ENCODE data around the gene SHTN1. TPM values are rescaled to one million over a fixed set of nuclear protein-coding genes. Genes with fewer than 3 reads are reported as not detected.

The SHTN1 gene
- total and polyA plus RNA-seq, 2 donors (not counting 1 experiment from before 2014, with no cell fraction given): 0.33 to 1.6 TPM

DNA sequence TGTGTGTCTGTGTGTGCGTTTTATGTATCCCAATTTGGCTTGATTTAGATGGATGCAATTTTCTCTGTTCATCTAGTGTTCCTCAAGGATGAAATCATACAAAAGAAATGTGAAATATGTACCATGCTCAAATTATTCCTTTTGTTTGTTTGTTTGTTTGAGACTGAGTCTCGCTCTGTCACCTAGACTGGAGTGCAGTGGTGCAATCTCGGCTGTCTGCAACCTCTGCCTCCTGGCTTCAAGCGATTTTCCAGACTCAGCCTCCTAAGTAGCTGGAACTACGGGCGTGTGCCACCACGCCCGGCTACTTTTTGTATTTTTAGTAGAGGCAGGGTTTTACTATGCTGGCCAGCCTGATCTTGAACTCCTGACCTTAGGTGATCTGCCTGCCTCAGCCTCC, 11.3 kb upstream of the SHTN1 start:
- Histone ChIP-seq H3K27ac (ENCODE audit: insufficient read depth, low read length) (no peak overlapping the region), H3K4me1 (ENCODE audit: control insufficient read depth, extremely low read depth, insufficient read depth, low read length) (no peaks in the 10 kb centered on the region), H3K9ac (ENCODE audit: insufficient read depth, low read length) (no peak overlapping the region), H3K9me3 (ENCODE audit: control insufficient read depth, insufficient read depth, low read depth, low read length) (no peaks in the 10 kb centered on the region), H3K27me3 (ENCODE audit: control insufficient read depth, insufficient read depth, low read length) (no peaks in the 10 kb centered on the region), H3K79me2 (ENCODE audit: control insufficient read depth, insufficient read depth, low read length) (no peaks in the 10 kb centered on the region), H4K20me1 (ENCODE audit: control insufficient read depth, extremely low read depth, insufficient read depth, low read length) (no peaks in the 10 kb centered on the region), H2AFZ (ENCODE audit: low read length) (no peak overlapping the region), H3K36me3 (ENCODE audit: control insufficient read depth, insufficient read depth, low read length) (no peaks in the 10 kb centered on the region), H3K4me2 (ENCODE audit: extremely low read depth, insufficient read depth, low read length) (no peak overlapping the region), H3K4me3 (replicated peaks in 1 of 4; ENCODE audit: control extremely low read depth in 1 of 4, insufficient read depth in 1 of 4, low read depth in 3 of 4, low read length in 4 of 4) (no peak overlapping the region)
- no peak for DNase-seq (ENCODE audit: low read depth in 2 of 2)
- TF ChIP-seq, protein P1, sequence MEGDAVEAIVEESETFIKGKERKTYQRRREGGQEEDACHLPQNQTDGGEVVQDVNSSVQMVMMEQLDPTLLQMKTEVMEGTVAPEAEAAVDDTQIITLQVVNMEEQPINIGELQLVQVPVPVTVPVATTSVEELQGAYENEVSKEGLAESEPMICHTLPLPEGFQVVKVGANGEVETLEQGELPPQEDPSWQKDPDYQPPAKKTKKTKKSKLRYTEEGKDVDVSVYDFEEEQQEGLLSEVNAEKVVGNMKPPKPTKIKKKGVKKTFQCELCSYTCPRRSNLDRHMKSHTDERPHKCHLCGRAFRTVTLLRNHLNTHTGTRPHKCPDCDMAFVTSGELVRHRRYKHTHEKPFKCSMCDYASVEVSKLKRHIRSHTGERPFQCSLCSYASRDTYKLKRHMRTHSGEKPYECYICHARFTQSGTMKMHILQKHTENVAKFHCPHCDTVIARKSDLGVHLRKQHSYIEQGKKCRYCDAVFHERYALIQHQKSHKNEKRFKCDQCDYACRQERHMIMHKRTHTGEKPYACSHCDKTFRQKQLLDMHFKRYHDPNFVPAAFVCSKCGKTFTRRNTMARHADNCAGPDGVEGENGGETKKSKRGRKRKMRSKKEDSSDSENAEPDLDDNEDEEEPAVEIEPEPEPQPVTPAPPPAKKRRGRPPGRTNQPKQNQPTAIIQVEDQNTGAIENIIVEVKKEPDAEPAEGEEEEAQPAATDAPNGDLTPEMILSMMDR (conservative IDR thresholded peaks at IDR 0.05 in 1 of 2, IDR thresholded peaks at IDR 0.05 in 1 of 2; ENCODE audit: low read depth in 1 of 2, low read length in 2 of 2): no peak
- TF ChIP-seq EZH2 (IDR thresholded peaks at IDR 0.05; ENCODE audit: low read length, missing control alignments): no peak

DNA sequence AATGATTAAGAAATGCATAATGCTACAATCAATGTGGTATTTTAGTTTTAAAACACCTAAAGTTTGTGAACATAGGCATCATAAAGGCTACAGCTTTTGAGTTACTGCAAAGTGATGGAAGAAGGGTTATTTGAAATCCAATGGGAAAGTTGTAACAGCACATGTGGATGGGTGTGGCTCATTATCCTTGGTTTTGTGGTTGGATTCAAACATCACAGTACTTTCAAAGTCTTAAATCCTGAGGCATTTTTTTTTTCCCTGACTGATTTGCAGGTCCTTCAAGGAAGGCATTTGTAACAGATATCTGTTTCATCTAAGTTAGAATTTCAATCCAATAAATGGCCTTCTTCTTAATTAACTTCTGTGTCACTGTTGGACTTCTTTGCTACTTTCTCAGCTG, 9.8 kb upstream of the SHTN1 start:
- H3K4me2 ChIP-seq (ENCODE audit: extremely low read depth, insufficient read depth, low read length): no peak overlapping the region
- H3K4me3 ChIP-seq (replicated peaks in 1 of 4; ENCODE audit: control extremely low read depth in 1 of 4, insufficient read depth in 1 of 4, low read depth in 3 of 4, low read length in 4 of 4): no peak overlapping the region
- H3K9ac ChIP-seq (ENCODE audit: insufficient read depth, low read length): no peak overlapping the region
- H3K79me2 ChIP-seq (ENCODE audit: control insufficient read depth, insufficient read depth, low read length): no peaks in the 10 kb centered on the region
- TF ChIP-seq, protein P1 (conservative IDR thresholded peaks at IDR 0.05 in 1 of 2, IDR thresholded peaks at IDR 0.05 in 1 of 2; ENCODE audit: low read depth in 1 of 2, low read length in 2 of 2): no peak
- TF ChIP-seq EZH2 (IDR thresholded peaks at IDR 0.05; ENCODE audit: low read length, missing control alignments): no peak
- no peaks in the 10 kb centered on the region for H3K4me1 ChIP-seq (ENCODE audit: control insufficient read depth, extremely low read depth, insufficient read depth, low read length)
- H2AFZ ChIP-seq (ENCODE audit: low read length): no peak overlapping the region
- no peaks in the 10 kb centered on the region for H3K36me3 ChIP-seq (ENCODE audit: control insufficient read depth, insufficient read depth, low read length)
- H3K27me3 ChIP-seq (ENCODE audit: control insufficient read depth, insufficient read depth, low read length): no peaks in the 10 kb centered on the region
- H3K9me3 ChIP-seq (ENCODE audit: control insufficient read depth, insufficient read depth, low read depth, low read length): no peaks in the 10 kb centered on the region
- DNase-seq (ENCODE audit: low read depth in 2 of 2): no peak
- no peak overlapping the region for H3K27ac ChIP-seq (ENCODE audit: insufficient read depth, low read length)
- H4K20me1 ChIP-seq (ENCODE audit: control insufficient read depth, extremely low read depth, insufficient read depth, low read length): no peaks in the 10 kb centered on the region

DNA sequence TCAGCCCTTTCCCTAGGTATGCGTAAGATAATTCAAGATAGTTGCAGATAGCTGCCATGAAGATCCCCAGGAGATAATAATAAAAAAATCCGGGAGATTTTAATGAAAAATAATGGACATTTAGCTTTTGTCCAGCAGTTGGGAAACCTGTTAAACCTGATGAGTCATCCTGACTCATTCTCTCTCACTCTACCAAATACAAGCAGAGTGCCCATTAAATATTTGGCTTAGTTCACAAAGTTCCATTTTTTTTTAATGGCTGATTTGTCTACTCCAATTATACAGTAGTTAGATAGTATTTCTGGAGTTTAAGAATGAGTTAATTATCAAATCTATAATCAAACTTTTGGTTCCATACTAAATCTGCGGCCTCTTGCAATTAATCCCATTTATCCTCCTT, 2.1 kb upstream of the SHTN1 start:
- Histone ChIP-seq H3K79me2 (ENCODE audit: control insufficient read depth, insufficient read depth, low read length) (no peaks in the 10 kb centered on the region), H3K4me2 (ENCODE audit: extremely low read depth, insufficient read depth, low read length) (no peak overlapping the region), H2AFZ (ENCODE audit: low read length) (no peak overlapping the region), H3K36me3 (ENCODE audit: control insufficient read depth, insufficient read depth, low read length) (no peaks in the 10 kb centered on the region), H3K27me3 (ENCODE audit: control insufficient read depth, insufficient read depth, low read length) (no peaks in the 10 kb centered on the region), H3K9ac (ENCODE audit: insufficient read depth, low read length) (no peak overlapping the region), H4K20me1 (ENCODE audit: control insufficient read depth, extremely low read depth, insufficient read depth, low read length) (no peaks in the 10 kb centered on the region), H3K4me1 (ENCODE audit: control insufficient read depth, extremely low read depth, insufficient read depth, low read length) (no peaks in the 10 kb centered on the region), H3K9me3 (ENCODE audit: control insufficient read depth, insufficient read depth, low read depth, low read length) (no peaks in the 10 kb centered on the region), H3K4me3 (replicated peaks in 1 of 4; ENCODE audit: control extremely low read depth in 1 of 4, insufficient read depth in 1 of 4, low read depth in 3 of 4, low read length in 4 of 4) (no peak overlapping the region), H3K27ac (ENCODE audit: insufficient read depth, low read length) (no peak overlapping the region)
- TF ChIP-seq, protein P1 (conservative IDR thresholded peaks at IDR 0.05 in 1 of 2, IDR thresholded peaks at IDR 0.05 in 1 of 2; ENCODE audit: low read depth in 1 of 2, low read length in 2 of 2): no peak
- no peak for TF ChIP-seq EZH2 (IDR thresholded peaks at IDR 0.05; ENCODE audit: low read length, missing control alignments)
- peak; percentile 80 to 84 for DNase-seq (ENCODE audit: low read depth in 2 of 2)

Measured in fibroblast of lung (primary cell).